Measurements from ENCODE around the gene NACA.
"Not testable (repeated sequence)": the region's sequence is repeated elsewhere in the genome, so short reads cannot be mapped to it uniquely, and the experiment has no call there.

DNA sequence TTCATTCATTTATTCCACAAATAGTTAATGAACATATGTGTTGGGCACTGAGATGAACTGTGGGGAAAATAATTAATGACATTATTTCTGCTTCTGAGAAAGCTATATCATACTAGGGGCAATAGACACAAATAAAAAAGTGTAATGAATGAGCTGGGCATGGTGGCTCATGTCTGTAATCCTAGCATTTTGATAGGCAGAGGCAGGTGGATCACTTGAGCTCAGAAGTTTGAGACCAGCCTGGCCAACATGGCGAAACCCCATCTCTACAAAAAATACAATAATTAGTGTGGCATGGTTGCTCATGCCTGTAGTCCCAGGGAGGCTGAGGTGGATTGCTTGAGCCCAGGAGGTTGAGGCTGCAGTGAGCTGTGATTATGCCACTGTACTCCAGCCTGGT is 32.9 kb upstream of the NACA start:
- TF ChIP-seq, protein P1, sequence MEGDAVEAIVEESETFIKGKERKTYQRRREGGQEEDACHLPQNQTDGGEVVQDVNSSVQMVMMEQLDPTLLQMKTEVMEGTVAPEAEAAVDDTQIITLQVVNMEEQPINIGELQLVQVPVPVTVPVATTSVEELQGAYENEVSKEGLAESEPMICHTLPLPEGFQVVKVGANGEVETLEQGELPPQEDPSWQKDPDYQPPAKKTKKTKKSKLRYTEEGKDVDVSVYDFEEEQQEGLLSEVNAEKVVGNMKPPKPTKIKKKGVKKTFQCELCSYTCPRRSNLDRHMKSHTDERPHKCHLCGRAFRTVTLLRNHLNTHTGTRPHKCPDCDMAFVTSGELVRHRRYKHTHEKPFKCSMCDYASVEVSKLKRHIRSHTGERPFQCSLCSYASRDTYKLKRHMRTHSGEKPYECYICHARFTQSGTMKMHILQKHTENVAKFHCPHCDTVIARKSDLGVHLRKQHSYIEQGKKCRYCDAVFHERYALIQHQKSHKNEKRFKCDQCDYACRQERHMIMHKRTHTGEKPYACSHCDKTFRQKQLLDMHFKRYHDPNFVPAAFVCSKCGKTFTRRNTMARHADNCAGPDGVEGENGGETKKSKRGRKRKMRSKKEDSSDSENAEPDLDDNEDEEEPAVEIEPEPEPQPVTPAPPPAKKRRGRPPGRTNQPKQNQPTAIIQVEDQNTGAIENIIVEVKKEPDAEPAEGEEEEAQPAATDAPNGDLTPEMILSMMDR (IDR thresholded peaks at IDR 0.05) = not testable (repeated sequence)
- not testable (repeated sequence) for TF ChIP-seq POLR2A (IDR thresholded peaks at IDR 0.05)
